NCI-H1092 treated with DMSO at 0.1 percent for 48 hours (cell line): ENCODE measurements around the gene RHBG.
A peak's percentile ranks its signal among the peaks of the same experiment; 100 is the strongest.
"Not testable (repeated sequence)": the region's sequence is repeated elsewhere in the genome, so short reads cannot be mapped to it uniquely, and the experiment has no call there.

Experiments used
- DNase-seq: peaks from one replicate; lab custom pipeline; 2025; lab: John Stamatoyannopoulos, UW

Gene RHBG

GRCh38 chr1:156360534-156360933 lies 8.5 kb upstream of the RHBG start:
- no peak for DNase-seq

GRCh38 chr1:156365754-156366153 lies 3.3 kb upstream of the RHBG start:
- DNase-seq = no peak

DNA sequence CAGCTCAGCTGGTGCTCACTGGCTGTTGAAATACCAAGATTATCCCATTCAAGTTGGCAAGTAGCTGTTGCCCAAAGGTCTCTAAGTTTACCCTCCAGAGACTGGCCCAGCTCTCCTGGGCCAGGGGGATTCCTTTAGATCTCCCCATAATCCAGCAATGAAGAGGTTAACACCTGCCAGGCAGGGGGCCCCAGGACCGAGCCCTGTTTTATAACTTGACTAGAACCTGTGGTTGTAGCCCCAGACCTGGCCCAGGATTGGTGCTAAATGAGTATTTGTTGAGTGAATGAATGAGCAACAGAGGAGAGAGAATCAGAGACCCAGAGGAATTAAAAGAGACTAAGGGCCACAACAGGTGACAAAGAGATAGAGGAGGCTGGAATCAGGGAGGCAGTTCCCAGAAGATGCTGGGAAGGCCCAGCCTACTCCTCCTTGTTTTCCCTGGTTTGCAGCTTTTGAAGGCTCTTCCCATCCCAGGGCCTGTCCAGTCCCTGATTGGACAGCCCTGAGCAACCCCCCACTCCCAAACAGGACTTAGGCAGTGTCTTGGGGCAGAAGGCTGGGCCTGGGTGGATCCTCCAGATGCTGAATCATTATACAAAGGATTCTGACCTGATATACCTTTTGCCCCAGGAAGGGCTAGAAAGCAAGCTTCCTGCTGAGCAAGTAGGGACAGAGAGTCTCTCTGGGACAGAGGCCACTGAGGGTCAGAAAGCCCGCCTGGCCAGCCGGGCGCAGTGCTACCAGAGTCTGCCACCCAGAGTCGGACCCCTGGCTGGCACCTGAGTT lies 2.4 kb upstream of the RHBG start:
- DNase-seq = no peak

DNA sequence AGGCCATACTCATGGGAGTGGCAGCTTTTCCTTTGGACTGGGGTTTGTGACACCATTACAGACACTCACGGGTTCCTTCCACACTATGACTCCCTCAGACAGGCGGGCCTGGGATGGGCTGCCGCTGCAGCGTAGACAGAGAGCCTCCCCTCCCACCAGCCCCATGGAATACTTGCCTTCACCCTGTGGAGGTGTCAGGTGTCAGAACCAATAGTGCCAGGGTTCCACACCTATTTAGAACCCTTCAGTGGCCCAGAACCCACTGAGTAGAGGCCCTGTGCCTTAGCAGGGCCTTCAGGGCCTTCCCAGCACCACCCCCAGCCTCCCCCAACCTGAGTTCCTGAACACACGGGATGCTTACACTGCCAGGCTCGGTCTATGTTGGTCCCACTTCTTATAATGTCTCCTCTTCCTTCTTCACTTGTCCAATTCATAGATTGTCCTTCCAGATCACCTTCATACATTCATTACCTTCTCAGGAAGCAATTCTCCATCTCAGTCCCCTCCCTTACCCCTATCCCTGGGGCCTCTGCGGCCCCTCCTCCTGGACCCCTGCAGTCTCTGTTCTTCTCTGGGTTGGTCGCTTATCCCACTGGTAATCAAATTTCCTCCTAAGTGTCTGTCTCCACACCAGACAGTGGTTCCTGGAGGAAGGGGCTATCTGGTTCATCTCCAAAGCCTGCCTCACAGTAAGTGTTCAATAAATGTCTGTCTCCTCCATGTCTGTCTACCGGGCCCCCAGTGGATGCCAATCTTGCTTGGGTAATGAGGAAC lies 1.4 kb upstream of the RHBG start:
- no peak for DNase-seq

DNA sequence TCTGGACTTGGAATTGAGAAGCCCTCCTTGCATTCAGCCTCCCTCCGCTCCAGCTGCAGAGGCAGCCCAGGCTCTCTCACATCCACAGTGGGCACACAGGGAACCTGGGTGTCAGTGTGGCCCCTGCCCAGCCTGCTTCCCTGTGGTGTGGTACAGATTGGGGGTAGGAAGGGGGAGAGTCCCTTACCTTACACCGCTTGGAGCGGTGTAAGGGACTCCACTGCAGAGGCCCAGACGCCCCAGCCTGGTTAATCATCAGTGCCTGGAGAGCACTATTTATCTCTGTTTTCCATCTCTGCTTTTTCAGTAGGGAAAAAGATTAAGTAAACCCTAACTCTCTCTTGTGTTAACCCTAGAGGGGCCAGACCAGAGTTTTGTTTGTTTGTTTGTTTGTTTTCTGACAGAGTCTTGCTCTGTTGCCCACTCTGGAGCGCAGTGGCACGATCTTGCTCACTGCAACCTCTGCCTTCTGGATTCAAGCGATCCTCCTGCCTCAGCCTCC lies 803 bp upstream of the RHBG start:
- DNase-seq = no peak

DNA sequence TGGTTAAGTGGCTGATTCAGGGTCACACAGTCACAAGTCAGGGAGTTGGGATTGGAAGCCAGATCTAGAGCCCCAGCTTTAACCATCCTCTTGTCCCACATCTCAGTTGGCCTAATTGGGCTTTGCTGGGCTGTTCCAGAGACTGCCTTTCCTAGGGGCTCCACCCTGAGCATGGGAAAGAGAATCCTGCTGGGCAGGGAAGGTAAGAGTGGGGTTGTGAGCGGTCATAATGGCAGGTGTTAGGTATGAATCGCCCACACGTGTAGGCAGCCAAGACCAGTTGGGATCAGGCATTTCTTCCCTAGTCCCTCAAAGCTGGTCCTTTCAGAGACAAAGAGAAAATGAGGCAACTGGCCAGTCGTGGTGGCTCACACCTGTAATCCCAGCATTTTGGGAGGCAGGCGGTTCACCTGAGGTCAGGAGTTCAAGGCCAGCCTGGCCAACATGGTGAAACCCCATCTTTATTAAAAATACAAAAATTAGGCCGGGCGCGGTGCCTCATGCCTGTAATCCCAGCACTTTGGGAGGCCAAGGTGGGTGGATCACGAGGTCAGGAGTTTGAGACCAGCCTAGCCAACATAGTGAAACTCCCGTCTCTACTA lies 775 bp downstream of the RHBG start:
- DNase-seq = not testable (repeated sequence)

DNA sequence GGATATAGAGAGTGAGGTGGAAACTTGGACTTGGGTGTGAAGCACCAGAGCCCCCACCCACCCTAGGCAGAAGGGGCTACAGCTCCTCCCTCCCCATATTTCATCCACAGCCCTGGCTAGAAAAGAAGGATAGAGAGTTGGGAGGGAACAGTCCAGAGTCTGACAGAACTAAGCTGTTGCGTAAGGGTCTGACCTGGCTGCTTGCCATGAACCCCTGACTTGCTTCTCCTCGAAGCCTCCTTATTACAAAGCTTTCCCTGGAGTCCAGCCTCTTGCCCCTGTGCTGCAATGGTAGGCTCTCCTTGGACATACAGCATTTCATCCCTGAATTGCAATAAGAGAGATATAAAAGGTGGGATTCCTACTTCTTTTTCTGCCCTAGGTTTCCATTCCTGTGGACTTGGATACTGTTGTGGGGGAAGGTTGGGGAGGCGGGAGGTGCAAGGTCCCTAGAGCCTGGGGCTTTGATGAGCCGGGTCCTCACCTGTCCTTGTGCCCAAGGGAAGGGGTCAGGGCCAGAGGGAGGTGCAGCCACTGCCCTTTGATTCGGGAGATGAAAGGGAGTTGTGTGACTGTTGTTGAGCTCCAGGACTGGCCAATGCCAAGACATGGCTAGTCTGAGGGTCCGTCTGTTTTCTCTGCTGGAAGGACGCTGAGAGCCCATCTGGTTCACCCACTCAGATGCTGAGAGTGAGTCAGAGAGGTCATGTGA lies 2.7 kb downstream of the RHBG start:
- no peak for DNase-seq

- no peak for DNase-seq
Measured at GRCh38 chr1:156372265-156372586, 3.2 kb downstream of the RHBG start.

GRCh38 chr1:156372876-156373275 lies 3.9 kb downstream of the RHBG start:
- DNase-seq = no peak

DNA sequence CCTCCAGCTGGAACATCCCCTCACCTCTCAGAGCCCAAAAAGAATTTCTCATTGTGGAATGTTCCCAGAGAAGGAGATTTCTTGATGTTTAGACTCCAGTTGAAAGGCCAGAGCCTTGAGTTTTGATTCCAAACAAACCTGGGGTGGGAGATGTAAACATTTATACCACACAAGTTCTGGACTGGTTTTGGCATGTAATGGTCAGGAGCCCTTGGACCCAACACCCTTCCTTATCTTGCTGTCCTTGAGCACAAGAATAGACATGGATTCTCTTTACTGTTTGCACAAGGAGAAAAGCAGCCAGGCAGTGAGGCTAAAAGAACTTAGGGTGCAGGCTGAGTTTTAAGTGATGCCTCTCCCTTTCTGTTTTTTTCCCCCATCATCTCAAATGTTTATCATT lies 4.5 kb downstream of the RHBG start:
- DNase-seq = no peak

DNA sequence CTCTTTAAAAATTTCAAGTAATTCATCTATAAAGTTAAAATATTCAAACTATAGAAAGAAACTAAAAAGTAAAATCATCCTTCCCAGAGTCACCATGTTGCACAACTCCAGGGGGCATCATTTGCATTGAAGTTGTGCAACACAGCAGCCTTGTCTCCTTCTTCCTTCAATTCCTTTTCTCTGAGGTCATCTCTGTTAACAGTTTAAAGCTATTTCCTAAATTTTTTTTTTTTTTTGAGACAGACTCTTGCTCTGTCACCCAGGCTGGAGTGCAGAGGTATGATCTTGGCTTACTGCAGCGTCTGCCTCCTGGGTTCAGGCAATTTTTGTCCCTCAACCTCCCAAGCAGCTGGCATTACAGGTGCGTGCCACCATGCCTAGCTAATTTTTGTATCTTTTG lies 7.1 kb downstream of the RHBG start:
- DNase-seq = no peak

- no peak for DNase-seq
Measured at GRCh38 chr1:156376958-156377919, 8.2 kb downstream of the RHBG start.

DNA sequence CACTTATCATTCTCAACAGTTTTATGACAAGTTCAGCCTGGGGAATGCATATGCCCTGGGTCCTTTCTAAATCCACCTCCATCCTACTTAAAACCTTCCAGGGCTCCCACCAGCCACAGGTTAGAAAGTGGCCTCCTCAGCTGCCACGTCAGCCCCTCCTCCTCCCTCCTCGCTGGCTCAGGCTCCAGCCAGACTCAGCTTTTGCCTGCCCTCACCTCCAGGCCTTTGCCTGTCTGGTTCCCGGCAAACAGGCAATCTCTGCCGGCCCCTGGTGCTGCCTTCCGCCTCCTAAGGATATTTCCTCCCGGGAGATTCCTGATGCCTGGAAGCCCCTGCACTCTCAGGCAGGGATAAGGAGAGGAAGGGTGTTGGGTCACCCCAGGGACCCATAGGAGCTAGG lies 9.5 kb downstream of the RHBG start:
- DNase-seq = no peak

DNA sequence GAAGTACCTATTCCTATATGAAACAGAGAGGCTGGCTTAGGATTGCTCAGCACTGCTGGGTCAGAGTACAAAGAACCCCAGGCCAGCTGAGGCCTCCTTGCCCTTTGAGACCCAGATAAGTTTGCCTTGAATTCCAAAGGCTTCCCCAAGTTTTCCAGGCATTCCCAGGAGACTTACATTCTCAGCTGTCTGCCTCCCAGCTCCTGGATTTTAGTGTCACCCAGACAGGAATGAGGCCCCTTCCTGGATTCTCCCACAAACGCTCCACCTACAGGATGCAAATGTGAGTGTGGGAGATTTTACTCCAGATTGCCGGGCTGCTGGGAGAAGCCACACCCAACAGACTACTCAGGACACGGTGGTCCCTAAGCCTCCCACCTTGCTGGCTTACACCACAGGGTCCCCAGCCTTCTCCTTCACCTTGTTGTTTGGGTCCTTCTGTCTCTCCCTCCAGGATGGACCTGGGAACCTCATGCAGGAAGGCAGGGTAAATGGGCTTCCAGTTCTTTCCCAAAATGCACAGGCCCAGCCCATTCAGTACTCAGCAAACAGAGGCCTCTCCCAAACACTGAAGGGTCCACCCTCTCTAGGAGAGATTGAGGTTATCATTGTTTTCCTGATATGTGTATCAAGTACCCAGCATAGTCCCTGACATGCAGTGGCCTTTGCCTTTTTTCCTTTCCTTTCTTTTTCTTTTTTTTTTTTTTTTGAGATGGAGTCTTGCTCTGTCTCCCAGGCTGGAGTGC lies 10.6 kb downstream of the RHBG start:
- no peak for DNase-seq

GRCh38 chr1:156382561-156382960 lies 13.6 kb downstream of the RHBG start:
- no peak for DNase-seq

GRCh38 chr1:156383023-156383422 lies 14.0 kb downstream of the RHBG start:
- DNase-seq = peak; percentile 58

DNA sequence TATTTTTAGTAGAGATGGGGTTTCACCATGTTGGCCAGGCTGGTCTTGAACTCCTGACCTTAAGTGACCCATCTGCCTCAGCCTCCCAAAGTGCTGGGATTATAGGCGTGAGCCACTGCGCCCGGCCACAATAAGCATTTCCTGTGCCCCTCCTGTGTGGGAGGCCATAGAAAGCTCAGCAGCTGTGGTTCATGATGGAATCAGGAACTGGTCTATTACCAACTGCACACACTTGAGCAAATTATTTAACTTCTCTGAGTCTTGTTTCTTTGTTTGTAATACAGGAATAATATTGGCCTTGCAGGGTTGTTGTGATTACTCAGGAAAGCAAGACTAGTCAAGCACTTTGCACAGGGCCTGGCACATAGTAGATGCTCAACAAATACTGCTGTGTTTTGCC lies 15.0 kb downstream of the RHBG start:
- DNase-seq = no peak

GRCh38 chr1:156384658-156385057 lies 15.6 kb downstream of the RHBG start:
- DNase-seq = no peak

DNA sequence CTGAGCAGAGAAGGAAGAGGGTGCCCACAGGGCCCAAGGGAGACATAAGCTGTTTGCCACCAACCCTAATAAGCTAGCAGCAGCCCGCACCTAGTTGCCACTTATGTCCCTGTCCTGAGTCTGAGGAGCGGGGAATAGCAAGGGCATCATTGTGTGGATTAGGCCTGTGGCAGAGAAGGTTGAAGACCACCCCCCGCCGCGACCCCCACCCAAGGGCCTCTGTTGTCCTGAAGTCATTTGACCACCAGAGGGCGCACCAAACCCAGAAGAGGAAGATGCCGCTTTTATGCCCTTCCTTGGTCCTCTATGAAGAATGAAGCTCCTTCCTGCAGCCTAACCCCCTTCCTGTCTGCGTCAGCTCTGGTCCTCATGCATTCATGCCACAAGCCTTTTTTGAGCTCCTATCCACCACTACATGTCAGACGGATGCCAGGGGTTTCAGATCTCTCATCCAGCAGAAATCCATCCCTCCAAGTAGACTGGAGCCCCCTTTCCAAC lies 16.6 kb downstream of the RHBG start:
- peak; percentile 77 for DNase-seq
